Stomach (tissue), 4 donors: ENCODE measurements around the gene GAGE13.
"Not testable (repeated sequence)": the region's sequence is repeated elsewhere in the genome, so short reads cannot be mapped to it uniquely, and the experiment has no call there.

Experiments
- CTCF ChIP-seq, 7 experiments: fragments of 450-650 bp in 4 of 7; fragments of 200-600 bp in 3 of 7; sonication (generic) in 3 of 7; IDR thresholded peaks; one replicate each; pipeline ENCODE4 v1.5.1; 2016 to 2019; ENCODE audit warnings: antibody characterized with exemption in 7 of 7, control low read depth in 2 of 7, mild to moderate bottlenecking in 1 of 7
- POLR2A ChIP-seq, 4 donors: fragments of 450-650 bp; IDR thresholded peaks; one replicate each; pipeline ENCODE4 v1.6.1; 2016; ENCODE audit warnings: antibody characterized with exemption in 4 of 4, control low read depth in 2 of 4, mild to moderate bottlenecking in 1 of 4, moderate library complexity in 1 of 4

GRCh38 chrX:49330421-49330820, 961 bp upstream of the GAGE13 start:
- not testable (repeated sequence) for TF ChIP-seq POLR2A, CTCF (IDR thresholded peaks at IDR 0.05)
